A549 (cell line): ENCODE data around the gene CNTN4.

Source experiments
- BHLHE40 ChIP-seq: IDR thresholded peaks from 2 replicates; pipeline ENCODE4 v1.6.1; 2012; ENCODE audit warnings: low read depth, low read length, inconsistent platforms
- EP300 ChIP-seq, 2 experiments: fragments of >200 bp; sonication (Bioruptor Twin); formaldehyde crosslinking; IDR thresholded peaks; 2 replicates in 1 of 2; 3 replicates in 1 of 2; pipeline ENCODE4 v1.6.1; 2016 to 2017
- TP53 ChIP-seq: fragments of 250-450 bp; sonication (Bioruptor Pico); IDR thresholded peaks from 2 replicates; pipeline ENCODE4 v1.5.0; 2021; ENCODE audit warnings: mild to moderate bottlenecking, moderate library complexity
- TF ChIP-seq, protein P1 (sequence below): fragments of 250-450 bp; sonication (Bioruptor Pico); IDR thresholded peaks from 2 replicates; pipeline ENCODE4 v1.5.0; 2021; ENCODE audit warnings: mild to moderate bottlenecking, moderate library complexity, borderline replicate concordance

DNA sequence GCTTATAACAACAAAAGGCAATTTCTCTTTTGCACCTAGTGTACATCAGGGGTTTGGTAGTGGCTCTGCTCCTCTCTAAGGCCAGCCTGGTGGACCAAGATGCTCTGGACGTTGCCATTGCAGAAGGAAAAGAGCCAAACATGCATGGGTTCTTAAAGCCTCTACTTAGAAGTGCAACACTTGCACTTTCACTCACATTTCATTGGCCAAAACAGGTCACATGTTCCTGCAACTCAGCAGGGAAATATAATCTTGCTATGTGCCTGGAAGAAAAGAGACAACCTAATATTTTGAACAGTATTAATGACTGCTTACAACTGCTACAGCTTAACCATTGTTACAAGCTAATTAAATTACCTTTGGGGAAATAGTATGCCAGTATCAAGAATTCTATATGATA, 828.6 kb downstream of the CNTN4 start:
- TF ChIP-seq, protein P1, sequence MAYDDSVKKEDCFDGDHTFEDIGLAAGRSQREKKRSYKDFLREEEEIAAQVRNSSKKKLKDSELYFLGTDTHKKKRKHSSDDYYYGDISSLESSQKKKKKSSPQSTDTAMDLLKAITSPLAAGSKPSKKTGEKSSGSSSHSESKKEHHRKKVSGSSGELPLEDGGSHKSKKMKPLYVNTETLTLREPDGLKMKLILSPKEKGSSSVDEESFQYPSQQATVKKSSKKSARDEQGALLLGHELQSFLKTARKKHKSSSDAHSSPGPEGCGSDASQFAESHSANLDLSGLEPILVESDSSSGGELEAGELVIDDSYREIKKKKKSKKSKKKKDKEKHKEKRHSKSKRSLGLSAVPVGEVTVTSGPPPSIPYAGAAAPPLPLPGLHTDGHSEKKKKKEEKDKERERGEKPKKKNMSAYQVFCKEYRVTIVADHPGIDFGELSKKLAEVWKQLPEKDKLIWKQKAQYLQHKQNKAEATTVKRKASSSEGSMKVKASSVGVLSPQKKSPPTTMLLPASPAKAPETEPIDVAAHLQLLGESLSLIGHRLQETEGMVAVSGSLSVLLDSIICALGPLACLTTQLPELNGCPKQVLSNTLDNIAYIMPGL = no peak
- TF ChIP-seq BHLHE40 = no peak
- TF ChIP-seq TP53 = no peak
- no peak for TF ChIP-seq EP300 (IDR thresholded peaks at IDR 0.05)
